Measurements from ENCODE around the gene MAB21L4.

MAB21L4 gene

DNA sequence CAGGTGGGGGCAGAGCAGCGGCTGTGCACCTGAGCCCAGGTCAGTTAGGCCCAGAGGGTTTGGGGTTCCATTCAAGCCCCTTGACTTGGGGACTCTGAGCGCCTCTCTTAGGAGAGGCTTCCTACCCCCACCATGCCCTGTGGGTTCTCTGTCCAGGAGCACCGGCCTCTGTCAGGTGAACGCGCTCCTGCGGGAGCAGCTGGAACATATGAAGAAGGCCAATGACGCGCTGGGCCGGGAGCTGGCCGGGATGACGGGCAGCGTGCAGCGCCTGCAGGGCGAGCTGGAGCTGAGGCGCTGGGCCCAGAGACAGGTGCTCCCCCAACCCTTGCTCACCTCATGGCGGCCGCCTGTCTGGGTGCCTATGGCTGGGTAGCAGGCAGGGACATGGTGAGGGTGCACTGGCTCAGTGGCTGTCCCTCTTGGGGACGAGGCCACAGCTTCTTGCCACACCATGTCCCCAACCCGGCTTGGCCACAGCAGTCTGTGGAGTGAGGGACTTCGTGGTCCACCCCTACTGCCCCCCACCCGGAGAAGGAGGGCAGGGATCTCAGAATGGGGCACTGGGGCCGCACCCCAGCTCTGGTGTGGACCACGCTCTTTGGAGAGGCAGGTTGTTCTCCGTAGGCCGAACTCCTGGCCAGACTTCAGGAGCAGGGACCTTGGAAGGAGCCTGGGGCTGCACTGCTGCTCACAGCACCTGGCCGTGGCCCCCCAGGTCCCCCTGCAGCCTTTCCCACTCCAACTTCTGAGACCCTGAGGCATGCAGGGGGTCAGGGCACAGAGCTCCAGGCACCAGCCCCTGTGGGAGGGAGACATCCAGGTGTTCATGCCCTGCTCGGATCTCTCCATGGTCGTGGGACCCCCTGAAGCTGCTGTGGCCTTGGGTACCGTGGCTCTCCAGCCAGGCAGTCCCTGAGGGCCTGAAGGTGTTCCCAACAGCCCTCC is 29.9 kb upstream of the MAB21L4 start:
- no peak for DNase-seq (ENCODE audit: low read depth in 4 of 4, low spot score in 1 of 4)

DNA sequence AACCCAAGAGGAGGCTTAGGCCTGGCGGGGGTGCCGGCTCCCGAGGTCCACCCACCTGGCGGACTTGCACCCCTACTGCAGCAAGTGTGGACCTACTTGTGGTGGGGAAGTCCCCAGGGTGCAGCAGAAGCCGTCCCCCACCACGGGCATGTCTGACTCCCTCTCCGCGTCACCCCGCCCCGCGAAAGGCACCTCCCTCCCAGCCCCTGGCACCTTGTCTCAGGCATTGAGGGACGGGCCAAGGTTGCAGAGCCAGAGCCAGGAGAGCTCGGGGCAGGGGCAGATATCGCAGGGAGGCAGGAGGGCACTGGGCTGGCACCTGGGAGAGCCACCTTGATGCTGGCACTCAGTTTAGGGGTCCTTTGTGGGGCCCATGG is 29.2 kb upstream of the MAB21L4 start:
- DNase-seq (ENCODE audit: low read depth in 4 of 4, low spot score in 1 of 4), result no peak

DNA sequence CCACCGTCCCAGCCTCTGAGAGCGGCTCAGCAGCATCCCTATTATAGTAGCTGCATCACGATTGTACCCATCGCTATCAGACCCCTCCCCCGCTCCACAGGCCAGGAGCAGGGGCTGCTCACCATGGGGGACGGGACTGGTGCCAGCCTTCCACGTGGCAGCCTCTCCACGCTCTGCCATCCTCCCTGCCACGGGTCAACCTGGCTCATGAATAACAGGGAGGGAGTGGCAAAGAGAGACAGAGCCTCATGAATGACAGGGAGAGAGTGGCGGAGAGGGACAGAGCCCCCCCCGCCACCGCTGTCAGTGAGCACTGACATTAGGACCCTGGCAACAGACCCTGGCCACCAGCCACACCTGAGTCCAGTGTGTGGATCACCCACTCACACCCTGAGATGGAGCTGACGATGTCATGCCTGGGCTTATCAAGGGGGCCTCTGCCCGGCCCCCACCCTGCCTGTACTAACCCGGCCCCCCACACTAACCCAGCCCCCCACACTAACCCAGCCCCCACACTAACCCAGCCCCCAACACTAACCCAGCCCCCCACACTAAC is 27.1 kb upstream of the MAB21L4 start:
- DNase-seq (ENCODE audit: low read depth in 4 of 4, low spot score in 1 of 4), result no peak

DNA sequence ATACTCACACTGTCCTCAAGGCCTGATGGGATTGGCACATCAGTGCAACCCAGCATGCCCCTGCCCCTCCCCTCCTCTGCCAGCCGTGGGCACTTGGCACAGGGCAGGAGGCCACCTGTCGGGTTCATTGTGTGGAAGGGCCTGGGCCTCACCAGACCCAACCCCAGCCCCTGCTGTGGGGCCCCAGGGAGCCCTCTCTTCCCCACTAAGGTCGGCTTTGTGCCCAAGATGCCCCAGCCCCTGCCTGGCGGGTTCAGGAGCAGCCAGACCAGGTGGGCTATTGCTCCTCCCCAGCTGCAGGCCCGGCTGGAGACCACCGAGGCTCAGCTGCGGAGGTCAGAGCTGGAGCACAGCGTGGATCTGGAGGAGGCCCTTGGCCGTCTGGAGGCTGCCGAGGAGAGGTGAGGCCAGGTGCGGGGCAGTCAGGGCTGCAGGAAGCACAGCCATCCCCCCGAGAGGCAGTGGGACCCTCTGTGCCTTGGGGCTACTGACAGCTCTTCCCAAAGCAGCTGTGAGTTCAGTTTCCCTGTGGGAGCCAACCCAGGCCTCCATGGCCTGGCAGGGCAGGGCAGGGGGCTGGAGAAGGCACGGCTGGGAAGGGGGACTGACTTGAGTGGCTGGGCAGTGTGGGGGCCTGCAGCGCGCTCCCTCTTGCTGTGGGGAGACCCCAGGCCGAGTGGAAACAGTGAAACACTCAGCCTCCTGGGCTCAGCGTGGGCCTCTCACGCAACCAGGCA is 26.5 kb upstream of the MAB21L4 start:
- no peak for DNase-seq (ENCODE audit: low read depth in 4 of 4, low spot score in 1 of 4)

DNA sequence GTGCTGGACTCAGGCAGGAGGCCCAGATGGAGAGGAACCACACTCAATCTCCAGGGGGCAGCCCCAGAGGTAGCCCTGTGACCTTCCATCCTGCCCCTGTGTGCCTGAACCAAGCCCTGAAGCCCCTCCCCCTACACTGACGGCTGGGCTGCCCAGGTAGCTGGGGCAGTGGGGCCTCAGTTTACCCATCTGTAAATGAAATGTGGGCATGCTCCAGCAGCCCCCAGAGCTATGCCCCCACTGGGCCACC is 26.0 kb upstream of the MAB21L4 start:
- no peak for DNase-seq (ENCODE audit: low read depth in 4 of 4, low spot score in 1 of 4)

DNA sequence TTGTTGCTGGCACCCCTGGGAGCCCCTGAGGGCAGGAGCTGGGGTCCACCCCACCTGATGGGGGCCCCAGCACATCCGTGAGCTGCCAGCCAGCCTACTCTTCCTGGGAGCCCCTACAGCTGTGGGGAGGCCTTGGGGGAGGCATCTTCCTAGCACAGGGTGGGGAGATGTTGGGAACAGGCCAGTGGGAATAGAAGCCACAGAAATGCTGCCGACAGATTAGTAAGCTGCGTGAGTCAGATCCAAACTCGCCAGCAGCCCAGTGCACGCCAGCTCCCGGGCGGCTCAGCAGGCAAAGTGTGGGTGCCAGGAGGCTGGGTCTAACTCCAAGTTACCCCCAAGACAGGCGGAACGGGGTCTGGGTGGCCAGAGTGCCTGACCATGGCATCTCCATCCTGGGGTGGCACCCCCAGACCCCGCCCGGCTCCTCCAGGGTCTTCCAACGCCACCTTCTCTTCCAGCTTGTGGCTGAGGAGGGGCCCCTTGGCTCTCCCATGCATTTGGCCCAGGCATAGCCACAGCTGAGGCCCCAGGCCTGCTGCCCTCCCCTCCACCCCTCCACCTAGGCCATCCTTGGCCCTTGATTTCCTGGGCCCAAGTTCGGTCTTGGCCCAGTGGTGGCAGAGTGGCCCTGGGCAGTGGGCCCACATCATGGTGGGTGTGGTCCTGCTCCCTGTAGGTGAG is 25.5 kb upstream of the MAB21L4 start:
- no peak for DNase-seq (ENCODE audit: low read depth in 4 of 4, low spot score in 1 of 4)

DNA sequence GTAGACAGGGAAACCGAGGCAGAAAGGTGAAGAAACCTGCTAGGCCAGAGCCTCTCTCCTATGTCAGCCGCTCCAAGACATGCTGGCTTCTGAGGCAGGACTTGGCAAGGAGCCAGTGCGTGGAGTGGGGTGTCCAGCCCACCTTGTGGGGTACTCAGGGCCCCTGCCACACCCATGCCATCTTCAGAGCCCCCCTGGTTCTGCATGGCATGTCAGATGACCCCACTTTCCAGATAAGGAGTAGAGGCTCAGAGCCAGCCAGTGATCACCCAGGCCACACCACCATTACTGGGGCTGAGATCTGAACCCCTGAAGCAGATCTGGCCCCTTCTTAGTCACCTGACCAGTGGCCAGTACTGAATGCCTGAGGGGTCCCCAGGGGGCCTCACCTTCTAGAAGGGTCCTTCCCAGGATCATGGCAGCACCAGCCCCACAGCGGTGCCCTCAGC is 24.9 kb upstream of the MAB21L4 start:
- DNase-seq (ENCODE audit: low read depth in 4 of 4, low spot score in 1 of 4), result no peak

DNA sequence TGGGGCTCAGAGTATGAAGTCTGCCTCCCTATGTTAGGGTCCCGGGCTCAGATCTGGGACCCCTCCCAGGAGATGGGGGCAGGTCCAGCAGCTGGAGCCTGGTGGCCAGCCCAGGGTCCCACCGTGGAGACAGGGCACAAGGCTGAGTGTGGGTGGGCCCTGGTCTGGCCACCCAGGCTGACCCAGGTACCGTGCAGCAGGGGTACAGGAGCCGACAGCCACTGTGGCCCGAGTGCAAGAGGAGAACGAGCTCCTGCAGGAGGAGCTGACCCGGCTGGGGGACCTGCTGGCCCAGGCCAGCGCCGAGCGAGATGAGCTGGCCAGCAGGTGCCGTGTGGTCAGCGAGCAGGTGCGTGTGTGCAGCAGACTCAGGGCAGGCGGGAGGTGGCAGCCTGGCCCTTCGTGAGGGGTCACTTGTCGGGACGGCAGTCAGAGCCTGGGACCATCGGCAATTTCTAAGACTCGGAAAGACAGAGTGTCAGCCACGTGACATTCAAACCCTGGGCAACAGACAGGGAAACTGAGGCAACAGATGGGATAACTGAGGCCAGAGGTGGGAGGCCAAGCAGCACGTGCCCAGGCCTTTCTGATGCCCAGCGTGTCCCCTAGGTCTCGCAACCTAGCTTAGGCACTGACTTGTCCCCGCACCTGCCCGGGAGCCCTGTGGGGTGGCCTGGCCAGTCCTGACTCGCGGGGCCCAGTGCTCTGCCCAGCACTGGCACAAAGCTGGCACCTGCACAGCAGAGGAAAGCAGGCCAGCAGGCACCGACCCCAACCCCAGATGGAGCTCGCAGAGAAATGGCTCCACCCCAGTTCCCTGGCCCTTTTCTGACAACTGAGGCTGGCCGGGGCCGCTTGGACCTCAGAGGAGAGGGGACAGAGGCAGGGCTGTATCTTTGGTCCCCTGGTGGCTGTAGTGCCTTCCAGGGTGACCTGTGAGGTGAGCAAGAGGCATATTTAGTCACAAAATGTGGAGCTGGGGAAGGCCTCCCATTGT is 24.1 kb upstream of the MAB21L4 start:
- DNase-seq (ENCODE audit: low read depth in 4 of 4, low spot score in 1 of 4), result no peak

DNA sequence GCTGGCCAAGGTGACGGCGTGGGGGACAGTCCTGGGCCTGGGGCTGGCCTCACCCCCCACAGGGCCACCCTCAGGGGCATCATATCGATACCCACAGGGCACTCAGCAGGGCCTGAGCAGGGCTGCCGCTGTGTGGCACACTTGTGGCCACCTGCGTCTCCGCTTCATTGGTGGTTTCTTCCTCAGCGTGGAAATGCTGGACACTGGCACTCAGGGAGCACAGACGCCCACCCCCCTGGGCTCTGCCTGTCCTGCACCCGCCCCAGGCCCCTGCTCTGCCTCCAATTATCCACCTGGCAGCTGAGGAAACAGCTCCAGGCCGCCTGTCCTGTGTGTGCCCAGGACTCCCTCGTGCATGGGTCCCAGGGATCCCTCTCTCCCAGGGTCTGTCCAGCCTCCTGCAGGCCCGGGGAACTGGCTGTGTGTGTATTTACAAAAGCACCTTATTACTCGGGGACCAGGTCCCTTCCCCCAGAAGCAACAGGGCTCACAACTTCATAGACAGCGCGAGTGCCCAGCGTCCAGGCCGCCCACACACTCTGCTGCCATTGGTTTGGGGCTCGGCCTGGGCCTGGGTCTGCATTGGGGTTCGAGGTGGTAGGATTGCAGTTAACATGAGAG is 23.3 kb upstream of the MAB21L4 start:
- no peak for DNase-seq (ENCODE audit: low read depth in 4 of 4, low spot score in 1 of 4)

DNA sequence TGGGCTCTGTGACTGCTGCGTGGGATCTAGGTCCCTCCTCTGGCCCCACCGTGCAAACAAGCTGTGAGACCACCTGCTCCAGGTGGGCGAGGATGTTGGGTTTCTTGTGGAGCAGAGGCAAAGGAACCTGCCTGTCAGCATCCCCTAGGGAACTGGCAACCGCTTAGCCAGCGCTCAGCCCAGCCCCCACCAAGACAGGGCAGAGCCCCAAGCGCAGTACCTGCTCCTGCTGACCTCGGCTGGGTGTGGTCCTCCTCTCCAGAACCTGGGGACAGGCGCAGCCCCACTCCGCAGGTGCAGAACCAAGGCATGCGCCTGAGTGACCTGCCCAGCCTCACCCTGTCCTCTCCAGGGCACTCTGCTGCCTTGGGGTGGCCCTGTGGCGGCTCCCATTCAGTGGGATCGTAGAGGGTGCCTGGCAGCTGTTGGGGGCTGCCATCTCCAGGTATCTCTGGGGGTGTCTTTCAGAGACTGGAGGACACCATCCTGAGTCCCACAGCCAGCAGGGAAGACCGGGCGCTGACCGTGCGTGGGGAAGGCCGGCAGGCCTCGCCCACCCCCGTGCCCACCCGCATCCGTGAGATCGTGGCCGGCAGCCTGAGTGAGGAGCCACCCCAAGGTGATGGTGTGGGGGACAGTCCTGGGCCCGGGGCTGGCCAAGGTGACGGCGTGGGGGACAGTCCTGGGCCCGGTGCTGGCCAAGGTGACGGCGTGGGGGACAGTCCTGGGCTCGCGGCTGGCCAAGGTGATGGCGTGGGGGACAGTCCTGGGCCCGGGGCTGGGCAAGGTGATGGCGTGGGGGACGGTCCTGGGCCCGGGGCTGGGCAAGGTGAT is 22.5 kb upstream of the MAB21L4 start:
- DNase-seq (ENCODE audit: low read depth in 4 of 4, low spot score in 1 of 4), result no peak

DNA sequence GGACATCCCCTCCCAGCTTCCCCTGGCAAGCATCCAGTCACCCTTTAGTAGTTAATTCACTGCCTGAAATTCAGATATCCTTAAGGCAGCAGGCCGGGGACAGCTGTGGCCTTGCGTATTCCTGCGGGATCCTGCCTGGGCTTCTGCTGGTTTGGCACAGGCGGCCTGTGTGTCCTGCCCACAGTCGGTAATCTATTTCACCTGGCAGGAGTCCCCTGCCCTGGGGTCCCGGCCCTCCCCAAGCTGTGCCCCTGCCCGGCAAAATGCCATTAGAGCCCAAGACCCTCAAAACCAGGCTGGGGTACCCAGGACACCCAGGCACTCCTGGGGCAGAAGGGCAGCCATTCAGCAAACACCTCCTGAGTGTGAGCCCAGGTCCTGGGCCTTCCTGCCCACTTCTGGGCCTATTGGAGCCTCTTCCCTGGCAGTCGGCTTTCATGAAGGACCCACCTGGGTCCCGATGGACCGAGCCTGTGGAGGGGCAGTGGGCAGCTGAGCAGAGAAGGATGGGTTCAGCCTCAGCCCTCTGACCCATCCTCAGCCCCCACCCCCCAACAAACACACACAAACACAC is 21.8 kb upstream of the MAB21L4 start:
- DNase-seq (ENCODE audit: low read depth in 4 of 4, low spot score in 1 of 4), result no peak

DNA sequence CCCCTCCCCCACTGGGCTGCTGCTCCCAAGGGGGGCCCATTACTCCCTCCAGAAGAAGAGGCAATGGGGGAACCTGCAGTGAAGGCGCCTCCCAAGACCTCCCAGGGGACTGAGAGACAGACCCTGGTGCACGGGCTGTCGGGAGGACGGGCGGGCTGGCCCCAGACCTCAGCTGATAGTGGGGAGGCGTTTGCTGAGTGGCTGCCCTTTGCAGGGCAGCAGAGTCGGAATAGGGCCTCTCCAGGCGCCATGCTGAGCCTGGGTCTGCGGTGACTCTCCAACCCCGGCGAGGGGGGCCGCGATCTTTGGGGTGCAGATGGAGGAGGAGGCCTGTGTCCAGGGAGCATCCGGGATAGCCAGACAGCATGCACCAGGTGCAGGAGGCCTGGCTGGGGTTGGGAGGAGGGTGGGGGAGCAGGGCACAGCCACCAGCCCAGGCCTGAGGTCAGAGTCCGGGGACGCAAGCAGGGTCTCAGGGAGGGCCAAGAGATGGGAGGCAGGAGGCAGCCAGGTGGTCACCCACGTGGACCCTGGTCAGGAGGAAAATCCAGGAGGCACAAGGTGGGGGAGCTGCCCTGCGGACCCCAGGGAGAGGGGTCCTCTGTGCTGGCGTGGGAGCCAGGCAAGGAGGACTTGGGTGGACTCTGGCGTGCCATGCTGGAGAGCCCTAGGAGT is 21.2 kb upstream of the MAB21L4 start:
- DNase-seq (ENCODE audit: low read depth in 4 of 4, low spot score in 1 of 4), result no peak

DNA sequence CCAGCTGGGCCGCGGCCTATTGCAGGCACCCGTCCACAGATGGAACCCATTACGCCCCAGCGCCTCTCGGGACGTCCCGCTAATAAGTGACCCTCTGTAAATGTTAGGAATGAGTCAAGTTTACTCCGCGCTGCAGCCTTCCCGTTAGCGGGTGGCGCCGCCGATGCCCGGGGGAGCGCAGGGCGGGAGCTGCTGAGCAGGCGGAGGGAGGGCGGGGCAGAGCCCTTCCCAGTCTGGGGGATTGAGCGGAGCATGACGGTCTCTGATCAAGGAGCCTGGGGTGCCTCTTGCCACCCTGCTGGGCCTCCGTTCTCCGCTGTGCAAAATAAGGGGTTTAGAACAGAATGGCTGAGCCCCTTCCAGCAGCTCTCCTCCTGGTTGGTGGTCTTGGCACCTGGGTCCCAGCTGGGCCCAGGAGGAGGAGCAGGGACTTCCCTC is 20.6 kb upstream of the MAB21L4 start:
- DNase-seq (ENCODE audit: low read depth in 4 of 4, low spot score in 1 of 4), result no peak

DNA sequence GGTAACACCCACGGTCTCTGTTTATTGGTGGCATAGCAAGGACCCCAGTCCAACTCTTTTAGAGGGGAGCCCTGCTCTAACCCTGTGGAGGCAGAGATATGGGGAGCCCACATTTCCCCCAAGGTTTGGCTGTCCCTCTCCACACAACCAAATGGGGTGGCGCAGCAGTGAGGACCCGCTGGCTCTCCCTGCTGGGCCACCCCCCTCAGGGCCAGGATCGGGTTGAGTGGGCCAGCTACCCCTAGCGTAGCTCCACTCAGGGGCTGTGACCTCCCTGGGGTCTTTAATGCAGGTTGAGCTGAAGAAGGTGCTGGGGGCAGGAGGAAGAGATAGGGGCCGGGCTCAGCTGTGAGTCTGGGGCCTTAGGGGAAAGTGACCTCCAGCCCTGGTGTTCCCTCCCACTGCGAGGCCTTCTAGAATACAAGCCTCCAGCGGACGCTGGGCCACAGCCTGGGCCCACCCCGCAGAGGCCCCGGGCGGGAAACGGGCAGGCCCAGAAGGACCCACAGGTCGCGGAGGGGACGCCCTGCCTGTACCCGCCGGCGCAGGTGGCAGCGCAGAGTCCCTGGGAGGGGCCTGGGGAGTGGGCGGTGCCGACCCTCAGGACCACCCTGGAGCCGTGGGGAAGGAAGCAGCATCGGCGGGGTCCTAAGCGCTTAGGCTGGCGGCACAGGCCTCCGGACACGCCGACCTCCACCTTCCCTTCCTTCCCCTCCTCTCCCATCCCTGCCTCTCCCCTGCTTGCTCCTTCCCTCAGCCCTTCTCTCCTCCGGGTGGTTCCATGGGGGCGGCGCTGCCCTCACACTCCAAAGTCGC is 19.8 kb upstream of the MAB21L4 start:
- no peak for DNase-seq (ENCODE audit: low read depth in 4 of 4, low spot score in 1 of 4)

DNA sequence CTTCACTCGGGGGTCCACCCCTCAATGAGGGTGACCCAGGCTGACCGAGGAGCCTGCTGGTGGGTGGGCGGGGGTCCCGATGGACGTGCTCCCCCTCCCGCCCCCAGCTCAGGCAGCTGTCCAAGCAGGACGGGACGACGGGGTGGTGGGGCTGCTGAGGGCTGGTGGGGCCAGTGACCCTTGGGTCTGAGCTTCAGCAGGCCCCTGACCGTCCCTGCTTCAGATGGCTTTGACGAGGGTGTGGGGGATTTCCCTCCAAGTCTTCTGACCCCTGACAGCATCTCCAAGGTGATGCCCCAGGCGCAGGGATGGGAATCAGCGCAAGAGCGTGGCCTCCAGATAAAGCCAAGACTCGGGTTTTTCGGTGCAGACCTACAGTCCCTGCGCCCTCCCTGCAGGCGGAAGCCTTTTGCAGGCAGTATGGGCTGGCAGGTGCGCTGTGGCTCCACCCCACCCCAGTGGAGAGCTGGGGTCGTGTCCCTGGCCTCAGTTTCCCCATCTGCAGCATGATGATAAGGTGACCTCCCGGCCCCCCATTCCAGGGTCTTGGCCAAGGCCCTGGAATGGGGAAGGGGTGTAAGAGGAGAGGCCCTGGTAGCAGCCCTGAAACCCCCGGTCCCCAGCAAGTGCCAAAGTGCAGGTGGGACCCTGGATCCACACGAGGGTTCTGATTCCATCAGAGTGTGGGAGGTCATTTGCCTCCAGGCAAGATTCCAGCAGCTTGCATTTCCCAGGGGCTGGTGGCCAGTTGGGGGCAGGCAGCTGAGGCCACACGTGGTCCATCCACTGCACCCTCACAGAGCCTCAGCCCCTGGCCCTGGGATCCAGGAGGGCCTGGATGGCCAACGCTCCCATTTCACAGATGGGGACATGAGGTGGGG is 18.9 kb upstream of the MAB21L4 start:
- no peak for DNase-seq (ENCODE audit: low read depth in 4 of 4, low spot score in 1 of 4)

Measured in stimulated activated CD4-positive, alpha-beta T cell treated with anti-CD3 and anti-CD28 coated beads, Interleukin-1b, Interleukin-23, amount 100 ng/mL, for 24 hours (primary cell).